GM23338 (cell line): ENCODE results near the gene FNIP2.

ENCODE experiments used
- CREB1 ChIP-seq: fragments of 250-450 bp; sonication (Bioruptor Pico); IDR thresholded peaks from 2 replicates; pipeline ENCODE4 v1.5.0; 2020; ENCODE audit warnings: low read depth, mild to moderate bottlenecking, moderate library complexity
- CTCF ChIP-seq, 2 experiments: fragments of 200-600 bp in 1 of 2; sonication (generic) in 1 of 2; conservative IDR thresholded peaks; 2 replicates each; pipeline versions ENCODE4 v1.5.1 to v1.6.1; 2016 to 2017; ENCODE audit warnings: antibody characterized with exemption in 2 of 2, low read depth in 2 of 2, mild to moderate bottlenecking in 2 of 2, moderate library complexity in 1 of 2
- ETS1 ChIP-seq: IDR thresholded peaks from 2 replicates; pipeline ENCODE4 v1.6.1; 2016; ENCODE audit warnings: antibody characterized with exemption
- EZH2 ChIP-seq: fragments of 200-600 bp; sonication (generic); IDR thresholded peaks from one replicate; pipeline ENCODE4 v1.8.0; 2017; ENCODE audit warnings: antibody characterized with exemption, mild to moderate bottlenecking, low read depth; ENCODE audit not compliant: unreplicated experiment
- EZH2phosphoT487 ChIP-seq: fragments of 200-600 bp; sonication (generic); IDR thresholded peaks from one replicate; pipeline ENCODE4 v1.8.1; 2018; ENCODE audit warnings: antibody characterized with exemption; ENCODE audit not compliant: unreplicated experiment
- JUNB ChIP-seq: IDR thresholded peaks from one replicate; pipeline ENCODE4 v1.6.1; 2016; ENCODE audit warnings: antibody characterized with exemption; ENCODE audit not compliant: unreplicated experiment
- NANOG ChIP-seq: IDR thresholded peaks from 2 replicates; pipeline ENCODE4 v1.6.1; 2016; ENCODE audit warnings: antibody characterized with exemption, borderline replicate concordance
- POLR2AphosphoS5 ChIP-seq: IDR thresholded peaks from 2 replicates; pipeline ENCODE4 v1.6.1; 2016; ENCODE audit warnings: antibody characterized with exemption, low read depth
- REST ChIP-seq: IDR thresholded peaks from one replicate; pipeline ENCODE4 v1.6.1; 2018; ENCODE audit warnings: antibody characterized with exemption; ENCODE audit not compliant: unreplicated experiment
- STAT1 ChIP-seq: IDR thresholded peaks from one replicate; pipeline ENCODE4 v1.6.1; 2016; ENCODE audit warnings: antibody characterized with exemption; ENCODE audit not compliant: unreplicated experiment
- ZNF114 ChIP-seq: fragments of 250-450 bp; sonication (Bioruptor Pico); IDR thresholded peaks from 2 replicates; pipeline ENCODE4 v1.5.0; 2020; ENCODE audit warnings: mild to moderate bottlenecking, moderate library complexity
- ZNF331 ChIP-seq: fragments of 250-450 bp; sonication (Bioruptor Pico); IDR thresholded peaks from 2 replicates; pipeline ENCODE4 v1.5.0; 2020; ENCODE audit warnings: low read depth, mild to moderate bottlenecking, moderate library complexity
- ZNF462 ChIP-seq: fragments of 250-450 bp; sonication (Bioruptor Pico); IDR thresholded peaks from 2 replicates; pipeline ENCODE4 v1.5.0; 2020; ENCODE audit warnings: mild to moderate bottlenecking, moderate library complexity

GRCh38 chr4:158827543-158827981 lies 58.7 kb downstream of the FNIP2 start:
- TF ChIP-seq CTCF (conservative IDR thresholded peaks at IDR 0.05; ENCODE audit: low read depth in 2 of 2) (no peak), EZH2 (no peak), REST (no peak), EZH2phosphoT487 (no peak), POLR2AphosphoS5 (no peak), STAT1 (no peak), CREB1 (CRISPR knock-in tag) (no peak), ETS1 (no peak), ZNF114 (CRISPR knock-in tag) (no peak), JUNB (no peak), ZNF331 (no peak), NANOG (no peak), ZNF462 (CRISPR knock-in tag) (no peak)
